Neuronal stem cell (in vitro differentiated cells): ENCODE measurements around the gene ACSF3.

ENCODE experiments used
- DNase-seq: peaks from one replicate; pipeline ENCODE4 v3.0.0-alpha.2; 2013; ENCODE audit warnings: low spot score
- H2AFZ ChIP-seq: one replicate; pipeline ENCODE4 v1.6.1; 2013; ENCODE audit warnings: mild to moderate bottlenecking, low read length, inconsistent platforms
- H2AK5ac ChIP-seq: 2 replicates; pipeline ENCODE4 v1.6.1; 2013; ENCODE audit warnings: low read depth, mild to moderate bottlenecking, inconsistent platforms, low read length, moderate library complexity, mixed read lengths
- H2BK120ac ChIP-seq: 2 replicates; pipeline ENCODE4 v1.6.1; 2013; ENCODE audit warnings: low read depth, mild to moderate bottlenecking, inconsistent platforms, low read length, moderate library complexity, mixed read lengths
- H2BK12ac ChIP-seq: one replicate; pipeline ENCODE4 v1.6.1; 2013; ENCODE audit warnings: low read length, inconsistent platforms
- H2BK15ac ChIP-seq: 2 replicates; pipeline ENCODE4 v1.6.1; 2013; ENCODE audit warnings: mild to moderate bottlenecking, low read length, inconsistent platforms, mixed read lengths
- H2BK5ac ChIP-seq: one replicate; pipeline ENCODE4 v1.6.1; 2013; ENCODE audit warnings: inconsistent platforms, mild to moderate bottlenecking, low read length, moderate library complexity
- H3K14ac ChIP-seq: one replicate; pipeline ENCODE4 v1.6.1; 2013; ENCODE audit warnings: low read length, inconsistent platforms
- H3K18ac ChIP-seq: 2 replicates; pipeline ENCODE4 v1.6.1; 2013; ENCODE audit warnings: low read length, inconsistent platforms
- H3K23ac ChIP-seq: 2 replicates; pipeline ENCODE4 v1.6.1; 2013; ENCODE audit warnings: low read depth, mild to moderate bottlenecking, mixed read lengths, low read length, inconsistent platforms; ENCODE audit not compliant: poor library complexity
- H3K27ac ChIP-seq: replicated peaks from 3 replicates; pipeline ENCODE4 v1.5.1; 2013; ENCODE audit warnings: low read length, inconsistent platforms
- H3K27me3 ChIP-seq, 3 experiments: 2 replicates each; pipeline ENCODE4 v1.6.1; 2013; ENCODE audit warnings: low read length in 3 of 3, mild to moderate bottlenecking in 2 of 3, inconsistent platforms in 1 of 3, low read depth in 1 of 3, mixed read lengths in 1 of 3, moderate library complexity in 1 of 3; ENCODE audit not compliant: control insufficient read depth in 3 of 3, insufficient read depth in 3 of 3
- H3K36me3 ChIP-seq, 2 donors: replicated peaks in 1 of 2; 2 replicates each; pipeline ENCODE4 v1.6.1; 2013; ENCODE audit warnings: low read length in 2 of 2; ENCODE audit not compliant: control insufficient read depth in 2 of 2, insufficient read depth in 2 of 2
- H3K4ac ChIP-seq: 2 replicates; pipeline ENCODE4 v1.6.1; 2013; ENCODE audit warnings: inconsistent platforms, mild to moderate bottlenecking, low read length, moderate library complexity
- H3K4me1 ChIP-seq, 2 donors: 1 replicate in 1 of 2; 2 replicates in 1 of 2; pipeline ENCODE4 v1.6.1; 2013; ENCODE audit warnings: low read length in 2 of 2, low read depth in 1 of 2; ENCODE audit not compliant: control insufficient read depth in 2 of 2, insufficient read depth in 1 of 2
- H3K4me2 ChIP-seq: one replicate; pipeline ENCODE4 v1.6.1; 2013; ENCODE audit warnings: mild to moderate bottlenecking, low read length, inconsistent platforms; ENCODE audit not compliant: insufficient read depth, poor library complexity, severe bottlenecking
- H3K4me3 ChIP-seq, 2 donors: 2 replicates each; pipeline ENCODE4 v1.5.1; 2013; ENCODE audit warnings: low read length in 2 of 2, mild to moderate bottlenecking in 2 of 2, inconsistent platforms in 1 of 2, moderate library complexity in 1 of 2
- H3K79me1 ChIP-seq: one replicate; pipeline ENCODE4 v1.6.1; 2013; ENCODE audit warnings: low read depth, mild to moderate bottlenecking, inconsistent platforms, low read length, moderate library complexity
- H3K9ac ChIP-seq: one replicate; pipeline ENCODE4 v1.6.1; 2013; ENCODE audit warnings: mild to moderate bottlenecking, low read depth, low read length, inconsistent platforms; ENCODE audit not compliant: poor library complexity
- H3K9me3 ChIP-seq, 2 donors: replicated peaks in 1 of 2; 2 replicates each; pipeline versions ENCODE3 to v1.6.1; 2013; ENCODE audit warnings: low read length in 2 of 2, mild to moderate bottlenecking in 2 of 2, inconsistent platforms in 1 of 2, low read depth in 1 of 2, mixed read lengths in 1 of 2, moderate library complexity in 1 of 2; ENCODE audit not compliant: control insufficient read depth in 2 of 2, insufficient read depth in 1 of 2
- H4K8ac ChIP-seq: one replicate; pipeline ENCODE4 v1.6.1; 2013; ENCODE audit warnings: low read depth, mild to moderate bottlenecking, inconsistent platforms, low read length, moderate library complexity
- H4K91ac ChIP-seq: one replicate; pipeline ENCODE4 v1.6.1; 2013; ENCODE audit warnings: low read length, low read depth, mild to moderate bottlenecking, inconsistent platforms; ENCODE audit not compliant: poor library complexity
- WGBS, 2 donors: extraction: QIAGEN DNeasy Blood & Tissue Kit; methylation state at CpG; one replicate each; pipeline ENCODE4 v1.1.7; 2013; ENCODE audit warnings: missing lambda C conversion rate in 2 of 2, mixed read lengths in 1 of 2; ENCODE audit not compliant: insufficient read length in 2 of 2, insufficient replicate concordance in 1 of 2; ENCODE audit errors: extremely low coverage in 2 of 2; 5-methylcytosine and 5-hydroxymethylcytosine counted together

The ACSF3 gene

DNA sequence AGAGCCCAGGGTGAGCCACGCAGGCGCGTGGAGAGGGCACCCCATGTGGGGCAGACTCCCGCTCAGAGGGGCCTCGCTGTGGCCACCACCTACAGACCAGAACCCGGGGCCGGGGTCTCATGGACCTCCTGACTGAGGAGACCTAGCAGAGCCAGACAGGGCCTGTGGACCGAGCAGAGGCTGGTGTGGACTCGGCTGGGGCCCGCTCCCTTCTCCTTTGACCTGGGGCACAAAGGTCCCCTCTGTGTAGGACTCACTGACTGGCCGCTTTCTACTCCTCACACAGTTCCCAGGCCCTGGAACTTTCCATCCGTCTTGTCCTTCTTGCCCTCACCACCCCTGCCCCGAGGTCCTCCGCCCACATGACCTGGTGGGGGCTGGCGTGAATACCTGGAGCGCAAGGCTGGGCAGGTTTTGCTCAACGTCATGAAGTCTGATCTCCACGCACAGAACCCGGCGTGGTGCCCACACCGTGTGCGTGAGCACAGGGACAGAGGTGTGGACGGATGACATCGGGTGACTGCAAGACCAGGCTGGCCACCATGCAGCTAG lies 44.7 kb upstream of the ACSF3 start:
- Histone ChIP-seq H3K4me3 (peak overlapping the region in 1 of 2 donors; percentile 52), H3K27me3 (peaks cover 0 to 23% (median 0%) of the 10 kb centered on the region in 3 experiments), H3K14ac (peak overlapping the region; percentile 9), H2BK12ac (peak overlapping the region; percentile 33), H3K4ac (no peak overlapping the region), H3K23ac (no peak overlapping the region), H3K79me1 (peaks cover 3% of the 10 kb centered on the region), H3K36me3 (no peaks in the 10 kb centered on the region), H4K91ac (no peak overlapping the region), H3K9ac (no peak overlapping the region), H3K27ac (no peak overlapping the region), H3K4me2 (no peak overlapping the region), H3K4me1 (peaks cover 10 to 12% of the 10 kb centered on the region in 2 donors), H2AK5ac (peak overlapping the region; percentile 59), H2BK15ac (peak overlapping the region; percentile 4), H2AFZ (no peak overlapping the region), H2BK120ac (no peak overlapping the region), H2BK5ac (no peak overlapping the region), H3K9me3 (no peaks in the 10 kb centered on the region), H4K8ac (no peak overlapping the region), H3K18ac (peak overlapping the region; percentile 72)
- DNase-seq, result no peak
- no CpG with 5 or more reads among the region's 24 CpGs for WGBS, 2 donors

- H3K4me1 ChIP-seq, result peaks cover 12% of the 10 kb centered on the region in 2 donors
- no peak overlapping the region for H3K4me3 ChIP-seq
- H3K27ac ChIP-seq, result no peak overlapping the region
- no CpG with 5 or more reads among the region's 22 CpGs for WGBS, 2 donors
- H2BK12ac ChIP-seq, result peak overlapping the region; percentile 90
- no peak for DNase-seq
- H2BK15ac ChIP-seq, result peak overlapping the region; percentile 92
- no peak overlapping the region for H4K91ac ChIP-seq
- peak overlapping the region; percentile 31 for H3K23ac ChIP-seq
- no peak overlapping the region for H3K4me2 ChIP-seq
- H3K9ac ChIP-seq, result no peak overlapping the region
- peak overlapping the region; percentile 71 for H3K18ac ChIP-seq
- no peak overlapping the region for H2AFZ ChIP-seq
- H3K36me3 ChIP-seq, result no peaks in the 10 kb centered on the region
- peaks cover 0 to 26% (median 0%) of the 10 kb centered on the region in 3 experiments for H3K27me3 ChIP-seq
- H2BK5ac ChIP-seq, result peak overlapping the region; percentile 75
- no peaks in the 10 kb centered on the region for H3K9me3 ChIP-seq
- no peak overlapping the region for H4K8ac ChIP-seq
- H2BK120ac ChIP-seq, result no peak overlapping the region
- no peak overlapping the region for H3K4ac ChIP-seq
- H3K79me1 ChIP-seq, result peaks cover 3% of the 10 kb centered on the region
- H3K14ac ChIP-seq, result no peak overlapping the region
- peak overlapping the region; percentile 81 for H2AK5ac ChIP-seq
Observed at GRCh38 chr16:89049484-89050118, 44.1 kb upstream of the ACSF3 start.

- H3K4me1 ChIP-seq, result peaks cover 12% of the 10 kb centered on the region in 2 donors
- H2BK120ac ChIP-seq, result no peak overlapping the region
- no peak overlapping the region for H2AFZ ChIP-seq
- H3K18ac ChIP-seq, result peak overlapping the region; percentile 71
- H3K9ac ChIP-seq, result no peak overlapping the region
- H3K4me3 ChIP-seq, result no peak overlapping the region
- H3K9me3 ChIP-seq, result no peaks in the 10 kb centered on the region
- H4K91ac ChIP-seq, result no peak overlapping the region
- H3K23ac ChIP-seq, result peak overlapping the region; percentile 31
- no CpG with 5 or more reads among the region's 21 CpGs for WGBS, 2 donors
- DNase-seq, result no peak
- H2BK5ac ChIP-seq, result peak overlapping the region; percentile 75
- peaks cover 0 to 26% (median 0%) of the 10 kb centered on the region in 3 experiments for H3K27me3 ChIP-seq
- H3K79me1 ChIP-seq, result peaks cover 3% of the 10 kb centered on the region
- peak overlapping the region; percentile 92 for H2BK15ac ChIP-seq
- H4K8ac ChIP-seq, result no peak overlapping the region
- no peak overlapping the region for H3K4ac ChIP-seq
- no peak overlapping the region for H3K4me2 ChIP-seq
- no peak overlapping the region for H3K14ac ChIP-seq
- peak overlapping the region; percentile 90 for H2BK12ac ChIP-seq
- H3K36me3 ChIP-seq, result no peaks in the 10 kb centered on the region
- H2AK5ac ChIP-seq, result peak overlapping the region; percentile 81
- no peak overlapping the region for H3K27ac ChIP-seq
Observed at GRCh38 chr16:89050119-89050867, 43.4 kb upstream of the ACSF3 start.

DNA sequence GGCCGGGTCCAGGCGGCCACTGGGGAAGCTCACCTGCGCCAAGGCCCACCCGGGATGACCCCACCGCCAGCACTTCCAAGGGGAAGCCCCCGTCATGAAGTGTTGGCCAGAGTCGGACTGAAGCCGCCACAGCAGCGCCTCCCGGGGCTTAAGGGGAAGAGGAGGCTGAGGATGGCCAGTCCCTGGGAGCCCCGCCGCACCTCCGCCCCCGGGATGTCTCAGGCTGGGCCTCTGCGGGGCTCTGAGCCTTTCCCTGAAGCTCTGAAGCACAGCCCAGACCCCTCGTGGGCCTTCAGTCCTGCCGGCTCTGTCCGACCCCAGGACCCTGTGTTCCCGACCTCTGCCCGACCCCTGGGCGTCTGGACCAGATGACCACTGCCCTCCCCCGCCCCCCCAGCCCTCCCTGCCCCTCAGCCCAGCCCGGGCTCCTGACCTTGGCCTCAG lies 42.8 kb upstream of the ACSF3 start:
- peaks cover 3% of the 10 kb centered on the region for H3K79me1 ChIP-seq
- H2AK5ac ChIP-seq, result peak overlapping the region; percentile 90
- peaks cover 0 to 32% (median 0%) of the 10 kb centered on the region in 3 experiments for H3K27me3 ChIP-seq
- H3K4ac ChIP-seq, result no peak overlapping the region
- peak overlapping the region; percentile 48 for H2BK5ac ChIP-seq
- no peaks in the 10 kb centered on the region for H3K36me3 ChIP-seq
- H3K4me1 ChIP-seq, result peaks cover 12% of the 10 kb centered on the region in 2 donors
- no peak overlapping the region for H2BK15ac ChIP-seq
- H3K14ac ChIP-seq, result no peak overlapping the region
- H3K9ac ChIP-seq, result no peak overlapping the region
- H4K91ac ChIP-seq, result no peak overlapping the region
- H3K27ac ChIP-seq, result no peak overlapping the region
- peaks cover 0 to under 1% of the 10 kb centered on the region in 2 donors for H3K9me3 ChIP-seq
- H3K4me3 ChIP-seq, result no peak overlapping the region
- H2BK12ac ChIP-seq, result no peak overlapping the region
- DNase-seq, result no peak
- H2BK120ac ChIP-seq, result no peak overlapping the region
- WGBS, 2 donors, result no CpG with 5 or more reads among the region's 23 CpGs
- no peak overlapping the region for H3K23ac ChIP-seq
- no peak overlapping the region for H4K8ac ChIP-seq
- H3K4me2 ChIP-seq, result no peak overlapping the region
- H3K18ac ChIP-seq, result no peak overlapping the region
- no peak overlapping the region for H2AFZ ChIP-seq
